CD4-positive, CD25-positive, alpha-beta regulatory T cell (primary cell): ENCODE measurements around the gene PARG. TPM values are rescaled to one million over a fixed set of nuclear protein-coding genes. Genes with fewer than 3 reads are reported as not detected.
"Not testable (repeated sequence)": the region's sequence is repeated elsewhere in the genome, so short reads cannot be mapped to it uniquely, and the experiment has no call there.

Experiments
- ATAC-seq, 2 donors: fragments of 150-1000 bp; cut with Tn5 transposase; one replicate each; pipeline ENCODE4 v1.10.0; 2021; ENCODE audit warnings: low read depth in 2 of 2, moderate number of reproducible peaks in 2 of 2, moderate library complexity in 1 of 2
- DNase-seq, 3 donors: peaks; one replicate each; pipeline versions ENCODE4 v3.0.0 to v3.0.0-alpha.2; 2012 to 2022; ENCODE audit warnings: mixed read lengths in 1 of 3
- H3K27ac ChIP-seq: one replicate; pipeline ENCODE4 v1.7.0; 2013; ENCODE audit warnings: mild to moderate bottlenecking, low read length; ENCODE audit not compliant: insufficient read depth, poor library complexity, severe bottlenecking
- H3K27me3 ChIP-seq: one replicate; pipeline ENCODE4 v1.7.0; 2013; ENCODE audit warnings: low read length; ENCODE audit not compliant: control insufficient read depth, insufficient read depth
- H3K36me3 ChIP-seq: one replicate; pipeline ENCODE4 v1.7.0; 2013; ENCODE audit warnings: mild to moderate bottlenecking, low read length, moderate library complexity; ENCODE audit not compliant: control insufficient read depth, insufficient read depth
- H3K4me1 ChIP-seq: 2 replicates; pipeline ENCODE4 v1.7.0; 2013; ENCODE audit warnings: mild to moderate bottlenecking, low read length; ENCODE audit not compliant: insufficient read depth, control insufficient read depth, poor library complexity, severe bottlenecking
- H3K4me3 ChIP-seq: one replicate; pipeline ENCODE4 v1.7.0; 2013; ENCODE audit warnings: low read depth, mild to moderate bottlenecking, low read length, moderate library complexity
- H3K9me3 ChIP-seq, 2 experiments: 1 replicate in 1 of 2; 2 replicates in 1 of 2; pipeline ENCODE4 v1.7.0; 2013; ENCODE audit warnings: low read length in 2 of 2, mild to moderate bottlenecking in 1 of 2, moderate library complexity in 1 of 2; ENCODE audit not compliant: control insufficient read depth in 2 of 2
- H3K27ac Mint-ChIP-seq, 3 donors: one replicate each; pipeline ENCODE4 v1.8.0; 2020 to 2022; ENCODE audit warnings: mild to moderate bottlenecking in 3 of 3, mixed read lengths in 3 of 3, moderate library complexity in 2 of 3
- H3K27me3 Mint-ChIP-seq: one replicate; pipeline ENCODE4 v1.8.0; 2022; ENCODE audit warnings: mild to moderate bottlenecking, mixed read lengths
- H3K36me3 Mint-ChIP-seq: one replicate; pipeline ENCODE4 v1.8.0; 2020; ENCODE audit warnings: mixed read lengths
- H3K4me1 Mint-ChIP-seq, 4 donors: one replicate each; pipeline ENCODE4 v1.8.0; 2020 to 2022; ENCODE audit warnings: mixed read lengths in 4 of 4, mild to moderate bottlenecking in 1 of 4
- H3K4me3 Mint-ChIP-seq, 4 donors: one replicate each; pipeline ENCODE4 v1.8.0; 2020 to 2022; ENCODE audit warnings: mild to moderate bottlenecking in 4 of 4, mixed read lengths in 4 of 4, moderate library complexity in 3 of 4
- H3K9me3 Mint-ChIP-seq, 7 donors: one replicate each; pipeline ENCODE4 v1.8.0; 2020 to 2022; ENCODE audit warnings: mixed read lengths in 7 of 7, mild to moderate bottlenecking in 3 of 7, moderate library complexity in 2 of 7
- polyA plus RNA-seq, 4 donors: library from polyadenylated mRNA; unstranded; fragments of 300-500 nt; fragmentation: Illumina TruSeq; gene quantifications; one replicate each; pipeline ENCODE4 v1.2.3, GENCODE V29; 2021
- total RNA-seq: library from RNA; stranded (reverse); gene quantifications from one replicate; pipeline ENCODE4 v1.2.3, GENCODE V29; 2022

Gene PARG
- total and polyA plus RNA-seq, 5 donors from 2014 or later, result 9.7 to 30.4 (median 12.9) TPM

- H3K27me3 Mint-ChIP-seq, H3K27ac Mint-ChIP-seq, H3K36me3 ChIP-seq: not testable (repeated sequence)
Observed at GRCh38 chr10:49890025-49890424, 51.8 kb downstream of the PARG start.

GRCh38 chr10:49884739-49885331, 57.0 kb downstream of the PARG start:
- not testable (repeated sequence) for H3K27ac ChIP-seq, H3K4me3 Mint-ChIP-seq, H3K27ac Mint-ChIP-seq, H3K4me1 ChIP-seq, H3K27me3 ChIP-seq, H3K36me3 Mint-ChIP-seq, H3K9me3 ChIP-seq, DNase-seq, H3K4me1 Mint-ChIP-seq, H3K36me3 ChIP-seq, H3K4me3 ChIP-seq, ATAC-seq, H3K27me3 Mint-ChIP-seq, H3K9me3 Mint-ChIP-seq

More at GRCh38 chr10:49890025-49890424, 51.8 kb downstream of the PARG start:
- H3K27me3 ChIP-seq, H3K9me3 ChIP-seq, H3K4me1 ChIP-seq, H3K4me1 Mint-ChIP-seq, H3K27ac ChIP-seq, H3K9me3 Mint-ChIP-seq, H3K4me3 ChIP-seq, ATAC-seq, H3K36me3 Mint-ChIP-seq, DNase-seq, H3K4me3 Mint-ChIP-seq: not testable (repeated sequence)

GRCh38 chr10:49883852-49884251, 58.0 kb downstream of the PARG start:
- not testable (repeated sequence) for H3K27me3 Mint-ChIP-seq, H3K4me1 ChIP-seq, DNase-seq, H3K9me3 ChIP-seq, H3K4me1 Mint-ChIP-seq, ATAC-seq, H3K9me3 Mint-ChIP-seq, H3K4me3 ChIP-seq, H3K27ac Mint-ChIP-seq, H3K27ac ChIP-seq, H3K36me3 Mint-ChIP-seq, H3K27me3 ChIP-seq, H3K36me3 ChIP-seq, H3K4me3 Mint-ChIP-seq

GRCh38 chr10:49882327-49882726, 59.5 kb downstream of the PARG start:
- H3K9me3 Mint-ChIP-seq, result not testable (repeated sequence)

GRCh38 chr10:49872740-49873139, 69.1 kb downstream of the PARG start:
- H3K27me3 ChIP-seq, H3K36me3 ChIP-seq, H3K4me3 ChIP-seq, DNase-seq, H3K4me1 ChIP-seq, ATAC-seq, H3K9me3 Mint-ChIP-seq, H3K36me3 Mint-ChIP-seq, H3K27ac ChIP-seq, H3K27ac Mint-ChIP-seq, H3K9me3 ChIP-seq, H3K27me3 Mint-ChIP-seq, H3K4me3 Mint-ChIP-seq, H3K4me1 Mint-ChIP-seq: not testable (repeated sequence)

More at GRCh38 chr10:49882327-49882726, 59.5 kb downstream of the PARG start:
- not testable (repeated sequence) for H3K4me3 ChIP-seq, ATAC-seq, H3K4me1 ChIP-seq, DNase-seq, H3K36me3 Mint-ChIP-seq, H3K36me3 ChIP-seq, H3K9me3 ChIP-seq, H3K27ac Mint-ChIP-seq, H3K4me1 Mint-ChIP-seq, H3K4me3 Mint-ChIP-seq, H3K27me3 ChIP-seq, H3K27ac ChIP-seq, H3K27me3 Mint-ChIP-seq

- not testable (repeated sequence) for H3K27ac Mint-ChIP-seq, H3K4me3 ChIP-seq, ATAC-seq, DNase-seq, H3K36me3 ChIP-seq, H3K9me3 ChIP-seq, H3K4me3 Mint-ChIP-seq, H3K27me3 ChIP-seq, H3K4me1 Mint-ChIP-seq, H3K27me3 Mint-ChIP-seq, H3K4me1 ChIP-seq, H3K9me3 Mint-ChIP-seq, H3K36me3 Mint-ChIP-seq, H3K27ac ChIP-seq
Observed at GRCh38 chr10:49871462-49871861, 70.4 kb downstream of the PARG start.

GRCh38 chr10:49859933-49860332, 81.9 kb downstream of the PARG start:
- H3K4me1 ChIP-seq, H3K27me3 Mint-ChIP-seq, H3K4me1 Mint-ChIP-seq, ATAC-seq, H3K9me3 Mint-ChIP-seq, H3K4me3 ChIP-seq, H3K27ac ChIP-seq, H3K9me3 ChIP-seq, H3K27ac Mint-ChIP-seq, H3K27me3 ChIP-seq, DNase-seq, H3K36me3 ChIP-seq, H3K36me3 Mint-ChIP-seq, H3K4me3 Mint-ChIP-seq: not testable (repeated sequence)

GRCh38 chr10:49858697-49859382, 83.0 kb downstream of the PARG start:
- not testable (repeated sequence) for H3K27me3 Mint-ChIP-seq, ATAC-seq, H3K9me3 ChIP-seq, H3K36me3 ChIP-seq, H3K27ac ChIP-seq, H3K4me1 Mint-ChIP-seq, H3K4me1 ChIP-seq, H3K36me3 Mint-ChIP-seq, DNase-seq, H3K4me3 Mint-ChIP-seq, H3K9me3 Mint-ChIP-seq, H3K27ac Mint-ChIP-seq, H3K27me3 ChIP-seq, H3K4me3 ChIP-seq
